ENCODE measurements around the gene C4orf51.

Gene C4orf51

GRCh38 chr4:145732001-145732815 lies 52.3 kb downstream of the C4orf51 start:
- TF ChIP-seq CTCF (IDR thresholded peaks at IDR 0.05), result no peak

- TF ChIP-seq CTCF (IDR thresholded peaks at IDR 0.05), result no peak
These were observed 53.2 kb downstream of the C4orf51 start for GRCh38 chr4:145732895-145733880.

- no peak for TF ChIP-seq CTCF (IDR thresholded peaks at IDR 0.05)
These were observed 54.1 kb downstream of the C4orf51 start for GRCh38 chr4:145734031-145734430.

- TF ChIP-seq CTCF (IDR thresholded peaks at IDR 0.05), result no peak
These were observed 54.8 kb downstream of the C4orf51 start for GRCh38 chr4:145734576-145735346.

- TF ChIP-seq CTCF (IDR thresholded peaks at IDR 0.05), result no peak
These were observed 55.4 kb downstream of the C4orf51 start for GRCh38 chr4:145735347-145735675.

GRCh38 chr4:145735827-145736226 lies 55.9 kb downstream of the C4orf51 start:
- TF ChIP-seq CTCF (IDR thresholded peaks at IDR 0.05), result no peak

GRCh38 chr4:145736241-145736831 lies 56.4 kb downstream of the C4orf51 start:
- no peak for TF ChIP-seq CTCF (IDR thresholded peaks at IDR 0.05)
